Measurements from ENCODE around the gene DIS3L2. TPM values are rescaled to one million over a fixed set of nuclear protein-coding genes. Genes with fewer than 3 reads are reported as not detected.

DIS3L2 gene
- total RNA-seq, 1 donor from 2014 or later, result 20.6 TPM

DNA sequence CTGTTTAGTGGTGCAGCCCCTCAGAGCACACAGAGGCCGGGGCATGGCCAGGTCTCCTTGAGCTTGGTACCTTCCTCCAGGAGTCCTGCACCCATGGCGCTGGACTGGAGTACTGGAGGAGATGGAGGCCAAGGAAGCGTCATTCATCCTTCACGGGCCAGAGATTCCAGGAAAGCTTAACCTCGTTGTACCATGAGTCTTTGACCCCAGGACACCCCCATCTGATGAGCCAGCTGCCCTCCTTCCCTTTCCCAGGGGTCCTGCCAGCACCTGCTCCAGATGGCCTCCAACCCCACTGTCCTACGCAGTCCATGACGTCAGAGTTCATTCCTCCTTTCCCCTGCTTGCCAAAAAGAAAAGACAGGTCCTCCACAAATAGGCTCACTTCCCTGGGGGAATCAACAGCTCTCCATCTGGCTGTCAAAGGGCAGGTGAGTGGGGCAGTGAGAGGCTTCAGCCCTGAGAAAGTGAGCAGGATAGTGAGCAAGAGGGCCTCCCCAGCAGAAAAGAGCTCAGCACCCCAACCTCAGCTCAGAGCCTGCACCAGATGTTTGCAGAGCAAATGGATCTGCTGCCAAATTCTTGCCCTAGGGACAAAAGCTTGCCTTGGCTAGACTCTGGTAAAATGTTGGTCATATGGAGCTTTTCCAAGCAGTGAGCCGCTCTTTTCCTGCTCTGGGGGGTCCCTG lies 30.8 kb upstream of the DIS3L2 start:
- TF ChIP-seq, protein P1, sequence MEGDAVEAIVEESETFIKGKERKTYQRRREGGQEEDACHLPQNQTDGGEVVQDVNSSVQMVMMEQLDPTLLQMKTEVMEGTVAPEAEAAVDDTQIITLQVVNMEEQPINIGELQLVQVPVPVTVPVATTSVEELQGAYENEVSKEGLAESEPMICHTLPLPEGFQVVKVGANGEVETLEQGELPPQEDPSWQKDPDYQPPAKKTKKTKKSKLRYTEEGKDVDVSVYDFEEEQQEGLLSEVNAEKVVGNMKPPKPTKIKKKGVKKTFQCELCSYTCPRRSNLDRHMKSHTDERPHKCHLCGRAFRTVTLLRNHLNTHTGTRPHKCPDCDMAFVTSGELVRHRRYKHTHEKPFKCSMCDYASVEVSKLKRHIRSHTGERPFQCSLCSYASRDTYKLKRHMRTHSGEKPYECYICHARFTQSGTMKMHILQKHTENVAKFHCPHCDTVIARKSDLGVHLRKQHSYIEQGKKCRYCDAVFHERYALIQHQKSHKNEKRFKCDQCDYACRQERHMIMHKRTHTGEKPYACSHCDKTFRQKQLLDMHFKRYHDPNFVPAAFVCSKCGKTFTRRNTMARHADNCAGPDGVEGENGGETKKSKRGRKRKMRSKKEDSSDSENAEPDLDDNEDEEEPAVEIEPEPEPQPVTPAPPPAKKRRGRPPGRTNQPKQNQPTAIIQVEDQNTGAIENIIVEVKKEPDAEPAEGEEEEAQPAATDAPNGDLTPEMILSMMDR (IDR thresholded peaks at IDR 0.05), result no peak
- Histone ChIP-seq H3K36me3 (no peaks in the 10 kb centered on the region), H3K4me1 (peaks cover 3 to 7% of the 10 kb centered on the region in 2 donors), H3K4me3 (no peak overlapping the region), H3K27ac (no peak overlapping the region), H3K27me3 (no peaks in the 10 kb centered on the region), H3K9me3 (no peaks in the 10 kb centered on the region)
- intact Hi-C loops (cut with DNase I), result no loop called here
- DNase-seq (ENCODE audit: low spot score in 2 of 2), result peak in 1 of 2 donors; percentile 47

DNA sequence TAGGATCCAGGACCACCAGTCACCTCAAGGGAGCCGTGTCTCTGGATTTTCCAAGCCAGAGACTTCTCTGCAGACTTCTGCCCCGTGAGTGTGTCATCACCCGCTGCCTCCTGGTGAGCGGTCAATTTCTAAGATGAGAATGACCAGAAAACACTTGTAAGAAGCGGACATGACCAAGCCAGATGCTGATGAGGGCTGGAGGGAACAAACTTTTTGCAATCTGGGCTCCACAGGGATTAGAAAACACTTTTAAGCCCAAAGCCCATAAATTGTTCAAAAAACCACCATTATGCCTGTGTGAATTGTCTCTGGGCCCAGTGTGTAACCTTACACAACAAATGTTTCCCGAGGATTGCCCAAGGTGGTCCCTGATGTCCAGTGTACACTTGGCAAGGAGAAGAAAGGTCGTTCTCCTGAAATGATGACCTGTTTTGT lies 30.0 kb upstream of the DIS3L2 start:
- intact Hi-C loops (cut with DNase I), result no loop called here
- H3K4me1 ChIP-seq, result no peaks in the 10 kb centered on the region
- no peaks in the 10 kb centered on the region for H3K9me3 ChIP-seq
- H3K4me3 ChIP-seq, result no peak overlapping the region
- H3K36me3 ChIP-seq, result no peaks in the 10 kb centered on the region
- no peak for DNase-seq (ENCODE audit: low spot score in 2 of 2)
- TF ChIP-seq, protein P1 (IDR thresholded peaks at IDR 0.05), result no peak
- no peaks in the 10 kb centered on the region for H3K27me3 ChIP-seq
- no peak overlapping the region for H3K27ac ChIP-seq

- Histone ChIP-seq H3K27me3 (no peaks in the 10 kb centered on the region), H3K36me3 (no peaks in the 10 kb centered on the region), H3K4me1 (no peaks in the 10 kb centered on the region), H3K4me3 (no peak overlapping the region), H3K27ac (no peak overlapping the region), H3K9me3 (no peaks in the 10 kb centered on the region)
- peak in 1 of 2 donors; percentile 9 for DNase-seq (ENCODE audit: low spot score in 2 of 2)
- TF ChIP-seq, protein P1 (IDR thresholded peaks at IDR 0.05), result no peak
- intact Hi-C loops (cut with DNase I), result no loop called here
Measured at GRCh38 chr2:231932711-231932970, 28.9 kb upstream of the DIS3L2 start.

DNA sequence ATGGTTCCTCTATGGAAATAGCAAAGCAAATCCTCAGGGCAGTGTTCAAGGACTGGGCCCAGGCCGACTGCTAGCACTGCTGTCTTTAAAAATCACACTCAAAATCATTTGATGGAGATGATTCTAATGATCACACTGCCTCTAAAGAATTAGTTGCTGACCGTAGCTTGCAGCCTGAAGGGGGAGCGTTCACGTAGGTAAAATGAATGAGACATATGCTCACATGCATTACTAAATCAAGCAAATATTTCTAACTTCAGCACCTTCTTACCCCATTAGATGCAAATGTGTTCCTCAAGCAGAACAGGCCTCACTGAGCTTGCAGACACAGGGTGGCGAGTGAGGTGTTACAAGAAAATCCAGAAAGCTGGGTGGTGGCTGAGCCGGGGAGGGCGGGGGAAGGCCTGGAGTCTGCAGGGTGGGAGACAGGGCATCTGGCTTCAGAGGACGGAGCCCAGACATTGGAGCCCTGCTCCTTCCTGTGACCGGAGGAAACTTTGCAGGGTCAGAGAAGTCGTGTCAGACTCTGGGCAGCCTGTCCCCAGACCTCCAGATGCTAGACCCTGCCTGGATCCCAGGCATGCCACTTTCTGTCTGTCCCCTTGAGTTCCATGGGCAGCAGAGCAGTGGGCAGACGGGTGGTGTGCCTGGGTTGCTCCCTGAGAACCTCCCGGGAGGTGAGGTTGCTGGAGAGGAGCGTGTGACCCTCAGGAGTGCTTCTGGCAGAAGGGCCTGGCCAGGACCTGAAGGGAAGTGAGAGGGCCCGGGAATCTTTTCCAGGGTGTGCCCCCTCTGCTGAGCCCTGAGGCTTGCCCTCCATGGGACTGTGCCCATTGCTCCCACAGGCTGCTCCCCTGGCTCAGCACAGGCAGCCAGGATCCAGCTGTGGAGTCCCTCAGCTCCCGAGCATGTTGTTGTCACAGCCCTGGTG lies 28.3 kb upstream of the DIS3L2 start:
- intact Hi-C loops (cut with DNase I), result no loop called here

DNA sequence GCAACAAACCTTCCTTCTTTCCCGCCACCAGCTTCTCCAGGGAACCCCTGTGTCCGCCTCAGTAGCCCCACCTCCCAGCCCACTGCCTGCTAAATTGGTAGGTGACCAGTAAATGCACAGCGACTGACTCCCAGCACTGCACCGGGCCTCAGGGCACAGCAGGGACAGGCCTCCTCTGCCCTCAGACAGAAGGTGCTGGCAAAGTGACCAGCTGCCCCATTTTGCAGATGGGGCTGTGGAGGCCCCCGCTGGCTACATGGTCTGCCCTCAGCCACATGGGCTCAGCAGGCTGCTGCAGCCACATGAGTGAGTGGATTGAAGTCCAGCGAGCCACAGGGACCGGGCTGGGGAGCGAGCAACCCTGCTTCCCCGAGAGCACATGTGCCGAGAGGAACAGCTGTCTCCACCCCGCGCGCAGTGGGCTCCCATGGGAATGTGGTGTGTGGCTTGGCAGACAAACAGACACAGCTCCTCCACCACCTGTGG lies 27.6 kb upstream of the DIS3L2 start:
- Histone ChIP-seq H3K27me3 (no peaks in the 10 kb centered on the region), H3K36me3 (no peaks in the 10 kb centered on the region), H3K9me3 (no peaks in the 10 kb centered on the region), H3K4me3 (no peak overlapping the region), H3K4me1 (no peaks in the 10 kb centered on the region), H3K27ac (no peak overlapping the region)
- TF ChIP-seq, protein P1 (IDR thresholded peaks at IDR 0.05), result no peak
- peak in 1 of 2 donors; percentile 44 for DNase-seq (ENCODE audit: low spot score in 2 of 2)
- intact Hi-C loops (cut with DNase I), result no loop called here

More for the DNA sequence above, 28.3 kb upstream of the DIS3L2 start:
- peak in 1 of 2 donors; percentile 40 for DNase-seq (ENCODE audit: low spot score in 2 of 2)
- TF ChIP-seq, protein P1 (IDR thresholded peaks at IDR 0.05), result no peak
- H3K36me3 ChIP-seq, result no peaks in the 10 kb centered on the region
- H3K9me3 ChIP-seq, result no peaks in the 10 kb centered on the region
- no peaks in the 10 kb centered on the region for H3K4me1 ChIP-seq
- no peak overlapping the region for H3K27ac ChIP-seq
- no peaks in the 10 kb centered on the region for H3K27me3 ChIP-seq
- H3K4me3 ChIP-seq, result no peak overlapping the region

All from ascending aorta (tissue), 2 donors.